H9 (cell line): ENCODE results near the gene ZNF556. TPM values are rescaled to one million over a fixed set of nuclear protein-coding genes. Genes with fewer than 3 reads are reported as not detected.

Experiments
- DNase-seq: peaks from one replicate; pipeline ENCODE4 v3.0.0-alpha.2; 2017
- H2AFZ ChIP-seq: one replicate; pipeline ENCODE4 v1.6.1; 2013; ENCODE audit warnings: mild to moderate bottlenecking, low read length, control low read depth, moderate library complexity
- H2AK5ac ChIP-seq: 2 replicates; pipeline ENCODE4 v1.6.1; 2013; ENCODE audit warnings: low read length, control low read depth, mixed read lengths; ENCODE audit not compliant: insufficient read length
- H2BK120ac ChIP-seq: one replicate; pipeline ENCODE4 v1.6.1; 2013; ENCODE audit warnings: low read depth, mild to moderate bottlenecking, low read length, control low read depth, inconsistent platforms; ENCODE audit not compliant: poor library complexity, severe bottlenecking
- H2BK12ac ChIP-seq: 2 replicates; pipeline ENCODE4 v1.6.1; 2013; ENCODE audit warnings: low read length, control low read depth, mixed read lengths, low read depth; ENCODE audit not compliant: insufficient read length
- H2BK15ac ChIP-seq: 2 replicates; pipeline ENCODE4 v1.6.1; 2013; ENCODE audit warnings: low read depth, low read length, control low read depth
- H2BK20ac ChIP-seq: one replicate; pipeline ENCODE4 v1.6.1; 2013; ENCODE audit warnings: low read depth, mild to moderate bottlenecking, low read length, control low read depth, inconsistent platforms; ENCODE audit not compliant: poor library complexity, severe bottlenecking
- H2BK5ac ChIP-seq: 2 replicates; pipeline ENCODE4 v1.6.1; 2013; ENCODE audit warnings: low read length, control low read depth, mixed read lengths; ENCODE audit not compliant: insufficient read length
- H3K14ac ChIP-seq: 2 replicates; pipeline ENCODE4 v1.6.1; 2013; ENCODE audit warnings: low read length, control low read depth; ENCODE audit not compliant: insufficient read depth
- H3K18ac ChIP-seq: 2 replicates; pipeline ENCODE4 v1.6.1; 2013; ENCODE audit warnings: low read depth, mild to moderate bottlenecking, mixed read lengths, low read length, control low read depth; ENCODE audit not compliant: insufficient read length
- H3K23ac ChIP-seq: 2 replicates; pipeline ENCODE4 v1.6.1; 2013; ENCODE audit warnings: low read length, control low read depth, mixed read lengths, low read depth; ENCODE audit not compliant: insufficient read length
- H3K23me2 ChIP-seq: 2 replicates; pipeline ENCODE4 v1.6.1; 2013; ENCODE audit warnings: low read depth, mild to moderate bottlenecking, mixed read lengths, low read length, control low read depth; ENCODE audit not compliant: insufficient read length, poor library complexity, severe bottlenecking
- H3K27ac ChIP-seq: 2 replicates; pipeline ENCODE4 v1.5.1; 2013; ENCODE audit warnings: low read length, control low read depth, mixed read lengths, low read depth; ENCODE audit not compliant: insufficient read length
- H3K27me3 ChIP-seq: 2 replicates; pipeline ENCODE4 v1.6.1; 2013; ENCODE audit warnings: low read length, control low read depth, inconsistent platforms; ENCODE audit not compliant: insufficient read depth
- H3K4ac ChIP-seq: 2 replicates; pipeline ENCODE4 v1.6.1; 2013; ENCODE audit warnings: low read depth, mild to moderate bottlenecking, control low read depth, inconsistent platforms, low read length, moderate library complexity
- H3K4me1 ChIP-seq: 2 replicates; pipeline ENCODE4 v1.6.1; 2013; ENCODE audit warnings: low read length, control low read depth, inconsistent platforms; ENCODE audit not compliant: insufficient read depth
- H3K4me2 ChIP-seq: 2 replicates; pipeline ENCODE4 v1.6.1; 2013; ENCODE audit warnings: low read length, control low read depth, mixed read lengths; ENCODE audit not compliant: insufficient read length, insufficient read depth
- H3K56ac ChIP-seq: 2 replicates; pipeline ENCODE4 v1.6.1; 2013; ENCODE audit warnings: low read depth, mild to moderate bottlenecking, mixed read lengths, low read length, control low read depth; ENCODE audit not compliant: insufficient read length
- H3K79me1 ChIP-seq: 2 replicates; pipeline ENCODE4 v1.6.1; 2013; ENCODE audit warnings: low read depth, mild to moderate bottlenecking, moderate library complexity, low read length, control low read depth, inconsistent platforms; ENCODE audit not compliant: insufficient read depth, poor library complexity, severe bottlenecking
- H3K79me2 ChIP-seq: 2 replicates; pipeline ENCODE4 v1.6.1; 2013; ENCODE audit warnings: low read length, control low read depth, inconsistent platforms; ENCODE audit not compliant: insufficient read depth
- H3K9ac ChIP-seq: 2 replicates; pipeline ENCODE4 v1.6.1; 2013; ENCODE audit warnings: low read length, control low read depth, mixed read lengths; ENCODE audit not compliant: insufficient read length; ENCODE audit errors: extremely low read depth
- H3K9me3 ChIP-seq: one replicate; pipeline ENCODE4 v1.6.1; 2013; ENCODE audit warnings: low read depth, low read length, inconsistent platforms; ENCODE audit not compliant: control insufficient read depth
- H3T11ph ChIP-seq: one replicate; pipeline ENCODE4 v1.6.1; 2013; ENCODE audit warnings: mild to moderate bottlenecking, low read length, control low read depth, inconsistent platforms
- H4K20me1 ChIP-seq: one replicate; pipeline ENCODE4 v1.6.1; 2013; ENCODE audit not compliant: control insufficient read depth, insufficient read length, insufficient read depth
- H4K5ac ChIP-seq: 2 replicates; pipeline ENCODE4 v1.6.1; 2013; ENCODE audit warnings: low read depth, mild to moderate bottlenecking, mixed read lengths, low read length, control low read depth; ENCODE audit not compliant: insufficient read length
- H4K8ac ChIP-seq: replicated peaks from 2 replicates; pipeline ENCODE4 v1.6.1; 2013; ENCODE audit warnings: low read length, control low read depth, mixed read lengths, low read depth; ENCODE audit not compliant: insufficient read length
- H4K91ac ChIP-seq: 2 replicates; pipeline ENCODE4 v1.6.1; 2013; ENCODE audit warnings: low read depth, mild to moderate bottlenecking, moderate library complexity, mixed read lengths, low read length, control low read depth; ENCODE audit not compliant: insufficient read length
- H3K27ac Mint-ChIP-seq, 3 experiments: 2 replicates in 2 of 3; 3 replicates in 1 of 3; pipeline ENCODE4 v1.8.0; 2020 to 2021; ENCODE audit warnings: mixed read lengths in 3 of 3, mild to moderate bottlenecking in 1 of 3, moderate library complexity in 1 of 3
- H3K27me3 Mint-ChIP-seq: 2 replicates; pipeline ENCODE4 v1.8.0; 2021; ENCODE audit warnings: low read depth, mild to moderate bottlenecking, moderate library complexity, mixed read lengths
- H3K36me3 Mint-ChIP-seq, 3 experiments: 2 replicates in 2 of 3; 3 replicates in 1 of 3; pipeline ENCODE4 v1.8.0; 2020 to 2021; ENCODE audit warnings: low read depth in 3 of 3, mixed read lengths in 3 of 3; ENCODE audit not compliant: insufficient read depth in 1 of 3
- H3K4me1 Mint-ChIP-seq, 2 experiments: 2 replicates each; pipeline ENCODE4 v1.8.0; 2020; ENCODE audit warnings: mixed read lengths in 2 of 2
- H3K4me3 Mint-ChIP-seq, 2 experiments: 2 replicates in 1 of 2; 3 replicates in 1 of 2; pipeline ENCODE4 v1.8.0; 2020 to 2021; ENCODE audit warnings: mild to moderate bottlenecking in 2 of 2, mixed read lengths in 2 of 2, moderate library complexity in 1 of 2
- H3K9me3 Mint-ChIP-seq, 2 experiments: 2 replicates in 1 of 2; 3 replicates in 1 of 2; pipeline ENCODE4 v1.8.0; 2020; ENCODE audit warnings: mild to moderate bottlenecking in 2 of 2, mixed read lengths in 2 of 2, moderate library complexity in 1 of 2
- CTCF ChIP-seq: fragments of 200-600 bp; sonication (generic); conservative IDR thresholded peaks from 3 replicates; pipeline ENCODE4 v1.8.0; 2021; ENCODE audit warnings: antibody characterized with exemption, mild to moderate bottlenecking
- WGBS: extraction: QIAGEN DNeasy Blood & Tissue Kit; methylation state at CpG from one replicate; pipeline ENCODE4 v1.1.7; 2013; ENCODE audit warnings: missing lambda C conversion rate, low lambda C conversion rate, mixed read lengths; ENCODE audit not compliant: insufficient read length; ENCODE audit errors: extremely low coverage; 5-methylcytosine and 5-hydroxymethylcytosine counted together
- total RNA-seq: library from RNA; stranded (reverse); gene quantifications from 2 replicates; pipeline ENCODE4 v1.2.1, GENCODE V29; 2021

Gene ZNF556
- total RNA-seq, 1 experiment from 2014 or later, result not detected

GRCh38 chr19:2887391-2887914 lies 20.3 kb downstream of the ZNF556 start:
- Histone ChIP-seq H2BK5ac (no peak overlapping the region), H4K8ac (no peak overlapping the region), H4K91ac (no peak overlapping the region), H2AK5ac (no peak overlapping the region), H3K23me2 (no peaks in the 10 kb centered on the region), H3K27me3 (no peaks in the 10 kb centered on the region), H3K9ac (no peak overlapping the region), H4K5ac (no peak overlapping the region), H2BK120ac (no peak overlapping the region), H4K20me1 (no peaks in the 10 kb centered on the region), H3K4ac (no peak overlapping the region), H3K18ac (peak overlapping the region; percentile 72), H3K14ac (no peak overlapping the region), H2BK12ac (no peak overlapping the region), H3K4me1 (no peaks in the 10 kb centered on the region; the same call in 1 of the 2 replicates), H2AFZ (no peak overlapping the region), H3K9me3 (no peaks in the 10 kb centered on the region), H3K79me1 (no peaks in the 10 kb centered on the region), H3K27ac (no peak overlapping the region), H2BK15ac (no peak overlapping the region), H2BK20ac (no peak overlapping the region), H3K79me2 (no peaks in the 10 kb centered on the region), H3K56ac (no peak overlapping the region), H3K4me2 (peak overlapping the region; percentile 36), H3K23ac (no peak overlapping the region), H3T11ph (no peak overlapping the region)
- peak; percentile 34 for DNase-seq
- peaks cover 7 to 8% of the 10 kb centered on the region in 2 experiments for H3K4me1 Mint-ChIP-seq
- H3K9me3 Mint-ChIP-seq, result peaks cover 9 to 23% of the 10 kb centered on the region in 2 experiments
- H3K27me3 Mint-ChIP-seq, result peaks cover 11% of the 10 kb centered on the region
- 0 out of 5 replicates have a peak overlapping the region, but pooled peaks of 1 of the 2 experiments have one; percentile 3 for H3K4me3 Mint-ChIP-seq
- no CpG with 5 or more reads among the region's 9 CpGs for WGBS
- TF ChIP-seq CTCF, result peak; percentile 73
- no peaks in the 10 kb centered on the region; a peak in 1 of 7 replicates for H3K36me3 Mint-ChIP-seq
- 0 out of 7 replicates have a peak overlapping the region, but pooled peaks of 1 of the 3 experiments have one; percentile 49 for H3K27ac Mint-ChIP-seq
